SK-N-SH (cell line): ENCODE results near the gene CUX1. TPM values are rescaled to one million over a fixed set of nuclear protein-coding genes. Genes with fewer than 3 reads are reported as not detected.

ENCODE experiments used
- CTCF ChIA-PET: fragments of 300-600, 350-600 bp; formaldehyde crosslinking; extraction: SDS; loops from one replicate; lab custom pipeline; 2021; lab: Yijun Ruan, JAX
- POLR2A ChIA-PET: fragments of 350-600 bp; sonication (Branson Sonifier 250); formaldehyde crosslinking; extraction: SDS; loops from one replicate; lab custom pipeline; 2020; ENCODE audit warnings: antibody characterized with exemption, inconsistent platforms; lab: Yijun Ruan, JAX
- DNase-seq: peaks from one replicate; pipeline ENCODE4 v3.0.0; 2012
- H2AFZ ChIP-seq: fragments of 200-600 bp; sonication (generic); 2 replicates; pipeline ENCODE4 v1.8.1; 2016; ENCODE audit warnings: antibody characterized with exemption, mild to moderate bottlenecking, low read depth
- H3F3A ChIP-seq: fragments of 200-600 bp; sonication (generic); replicated peaks from 2 replicates; pipeline ENCODE3; 2016; ENCODE audit warnings: antibody characterized with exemption, mild to moderate bottlenecking; ENCODE audit not compliant: insufficient read depth
- H3K27ac ChIP-seq, 2 experiments: fragments of 200-500 bp in 1 of 2; fragments of 200-600 bp in 1 of 2; sonication (Bioruptor generic) in 1 of 2; sonication (generic), shearing (Covaris generic) in 1 of 2; 2 replicates each; pipeline versions ENCODE4 v1.5.1 to v1.6.1; 2014 to 2016; ENCODE audit warnings: low read depth in 2 of 2, inconsistent platforms in 1 of 2, low read length in 1 of 2, mild to moderate bottlenecking in 1 of 2, mixed read lengths in 1 of 2
- H3K27me3 ChIP-seq: fragments of 200-600 bp; sonication (generic), shearing (Covaris generic); 2 replicates; pipeline ENCODE4 v1.6.1; 2016; ENCODE audit warnings: mixed run types; ENCODE audit not compliant: insufficient read depth
- H3K36me3 ChIP-seq, 2 experiments: fragments of 200-500 bp in 1 of 2; fragments of 200-600 bp in 1 of 2; sonication (Bioruptor generic) in 1 of 2; sonication (generic) in 1 of 2; replicated peaks in 1 of 2; 2 replicates each; pipeline versions ENCODE3 to v1.5.1; 2014 to 2016; ENCODE audit warnings: low read length in 1 of 2, mild to moderate bottlenecking in 1 of 2; ENCODE audit not compliant: insufficient read depth in 2 of 2, control insufficient read depth in 1 of 2
- H3K4me1 ChIP-seq, 2 experiments: fragments of 200-500 bp in 1 of 2; fragments of 200-600 bp in 1 of 2; sonication (Bioruptor generic) in 1 of 2; sonication (generic), shearing (Covaris generic) in 1 of 2; 2 replicates each; pipeline versions ENCODE4 v1.5.1 to v1.6.1; 2014 to 2016; ENCODE audit warnings: low read depth in 1 of 2, low read length in 1 of 2, mixed run types in 1 of 2; ENCODE audit not compliant: insufficient read depth in 2 of 2, control insufficient read depth in 1 of 2
- H3K4me2 ChIP-seq: fragments of 200-600 bp; sonication (generic), shearing (Covaris generic); 2 replicates; pipeline ENCODE4 v1.6.1; 2017; ENCODE audit warnings: mixed run types
- H3K4me3 ChIP-seq, 2 experiments: fragments of 200-500 bp in 1 of 2; fragments of 200-600 bp in 1 of 2; sonication (Bioruptor generic) in 1 of 2; sonication (generic), shearing (Covaris generic) in 1 of 2; 2 replicates each; pipeline versions ENCODE4 v1.5.1 to v1.8.1; 2014 to 2016; ENCODE audit warnings: low read depth in 2 of 2, inconsistent platforms in 1 of 2, low read length in 1 of 2, mild to moderate bottlenecking in 1 of 2, mixed read lengths in 1 of 2, moderate library complexity in 1 of 2
- H3K79me2 ChIP-seq: fragments of 200-600 bp; sonication (generic); 2 replicates; pipeline ENCODE4 v1.8.1; 2017; ENCODE audit warnings: mild to moderate bottlenecking; ENCODE audit not compliant: insufficient read depth
- H3K9ac ChIP-seq: fragments of 200-600 bp; sonication (generic); 2 replicates; pipeline ENCODE4 v1.6.1; 2017; ENCODE audit warnings: mixed run types
- H3K9me2 ChIP-seq: fragments of 200-600 bp; sonication (generic); 2 replicates; pipeline ENCODE4 v1.6.1; 2017; ENCODE audit warnings: mixed run types
- H3K9me3 ChIP-seq: fragments of 200-600 bp; sonication (generic); 2 replicates; pipeline ENCODE4 v1.6.1; 2017; ENCODE audit warnings: mixed run types, mild to moderate bottlenecking, moderate library complexity
- H4K20me1 ChIP-seq: fragments of 200-600 bp; sonication (generic); 2 replicates; pipeline ENCODE4 v1.6.1; 2017; ENCODE audit warnings: mild to moderate bottlenecking, mixed run types; ENCODE audit not compliant: insufficient read depth
- FOXJ3 ChIP-seq: sonication (generic); formaldehyde crosslinking; IDR thresholded peaks from 2 replicates; pipeline ENCODE4 v1.5.1; 2020; ENCODE audit warnings: mild to moderate bottlenecking, missing genetic modification reagents
- POLR2AphosphoS5 ChIP-seq: IDR thresholded peaks from 2 replicates; pipeline ENCODE4 v1.6.1; 2012; ENCODE audit warnings: low read depth, low read length
- RCOR1 ChIP-seq: fragments of 150-350 bp; IDR thresholded peaks from 2 replicates; pipeline ENCODE4 v1.6.1; 2017; ENCODE audit warnings: antibody characterized with exemption, low read length
- SMC3 ChIP-seq: IDR thresholded peaks from 2 replicates; pipeline ENCODE4 v1.6.1; 2012; ENCODE audit warnings: low read depth, low read length, improper control_type of control experiment
- TCF12 ChIP-seq: IDR thresholded peaks from 2 replicates; pipeline ENCODE4 v1.4.0; 2012
- TEAD4 ChIP-seq: IDR thresholded peaks from 2 replicates; pipeline ENCODE4 v1.4.0; 2012; ENCODE audit warnings: mild to moderate bottlenecking, borderline replicate concordance; ENCODE audit not compliant: insufficient read depth
- WGBS: methylation state at CpG from one replicate; pipeline ENCODE4 v1.1.6; 2017; ENCODE audit warnings: low lambda C conversion rate; 5-methylcytosine and 5-hydroxymethylcytosine counted together
- polyA plus RNA-seq, 3 experiments: library from polyadenylated mRNA; depleted of rRNA; stranded (reverse); fragments of >200 nt; gene quantifications; 2 replicates each; pipeline ENCODE4 v1.2.3, GENCODE V29; 2012
- TF ChIP-seq, protein P1 (sequence below): IDR thresholded peaks from 2 replicates; pipeline ENCODE4 v1.6.1; 2012; ENCODE audit warnings: mild to moderate bottlenecking, low read depth, low read length, moderate library complexity
- TF ChIP-seq, protein P2 (sequence below): fragments of 150-350 bp; IDR thresholded peaks from 2 replicates; pipeline ENCODE4 v1.6.1; 2017; ENCODE audit warnings: antibody characterized with exemption, low read length, low read depth, borderline replicate concordance

The CUX1 gene
- polyA plus RNA-seq, 1 of the 3 experiments (the other 2 are of a cell fraction) = 68.6 TPM

DNA sequence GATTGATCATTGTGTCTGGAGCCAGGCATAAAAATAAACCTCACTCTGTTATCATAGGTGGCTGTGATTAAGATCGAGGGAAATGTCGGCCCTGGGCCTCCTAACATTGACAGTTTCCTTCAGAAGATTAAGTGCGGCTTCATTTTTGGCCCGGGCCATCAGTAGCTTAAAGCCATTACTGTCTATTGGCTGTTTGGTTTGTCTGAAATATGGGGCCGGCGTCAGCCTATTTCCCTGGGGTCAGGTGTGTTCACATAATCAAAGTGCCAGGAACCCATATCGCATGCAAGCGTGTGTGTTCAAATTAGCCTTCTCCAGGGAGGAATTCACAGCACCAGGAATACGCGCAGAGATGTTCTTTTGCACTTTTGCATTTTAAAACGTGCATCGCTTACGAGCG, 114.7 kb downstream of the CUX1 start:
- Histone ChIP-seq H3K4me2 (no peak overlapping the region), H3K79me2 (peaks cover 66% of the 10 kb centered on the region), H3K9ac (no peak overlapping the region), H3F3A (no peaks in the 10 kb centered on the region), H3K27ac (no peak overlapping the region), H3K9me3 (no peaks in the 10 kb centered on the region), H2AFZ (no peak overlapping the region), H3K9me2 (no peaks in the 10 kb centered on the region), H3K27me3 (no peaks in the 10 kb centered on the region), H3K36me3 (peaks cover 0 to 8% of the 10 kb centered on the region in 2 experiments), H4K20me1 (no peaks in the 10 kb centered on the region), H3K4me3 (no peak overlapping the region), H3K4me1 (peaks cover 0 to 10% of the 10 kb centered on the region in 2 experiments; a peak in 1 of 4 replicates)
- ChIA-PET CTCF (interaction anchor here (1.0 to 1.5 kb wide), 2 partner anchors 15 to 304 kb away, joined by 3 to 5 read pairs; no protein-coding TSS in a partner anchor), POLR2A (no interaction called here)
- 94% methylated on average over 14 of the region's 14 CpGs for WGBS
- DNase-seq = no peak
- TF ChIP-seq, protein P1, sequence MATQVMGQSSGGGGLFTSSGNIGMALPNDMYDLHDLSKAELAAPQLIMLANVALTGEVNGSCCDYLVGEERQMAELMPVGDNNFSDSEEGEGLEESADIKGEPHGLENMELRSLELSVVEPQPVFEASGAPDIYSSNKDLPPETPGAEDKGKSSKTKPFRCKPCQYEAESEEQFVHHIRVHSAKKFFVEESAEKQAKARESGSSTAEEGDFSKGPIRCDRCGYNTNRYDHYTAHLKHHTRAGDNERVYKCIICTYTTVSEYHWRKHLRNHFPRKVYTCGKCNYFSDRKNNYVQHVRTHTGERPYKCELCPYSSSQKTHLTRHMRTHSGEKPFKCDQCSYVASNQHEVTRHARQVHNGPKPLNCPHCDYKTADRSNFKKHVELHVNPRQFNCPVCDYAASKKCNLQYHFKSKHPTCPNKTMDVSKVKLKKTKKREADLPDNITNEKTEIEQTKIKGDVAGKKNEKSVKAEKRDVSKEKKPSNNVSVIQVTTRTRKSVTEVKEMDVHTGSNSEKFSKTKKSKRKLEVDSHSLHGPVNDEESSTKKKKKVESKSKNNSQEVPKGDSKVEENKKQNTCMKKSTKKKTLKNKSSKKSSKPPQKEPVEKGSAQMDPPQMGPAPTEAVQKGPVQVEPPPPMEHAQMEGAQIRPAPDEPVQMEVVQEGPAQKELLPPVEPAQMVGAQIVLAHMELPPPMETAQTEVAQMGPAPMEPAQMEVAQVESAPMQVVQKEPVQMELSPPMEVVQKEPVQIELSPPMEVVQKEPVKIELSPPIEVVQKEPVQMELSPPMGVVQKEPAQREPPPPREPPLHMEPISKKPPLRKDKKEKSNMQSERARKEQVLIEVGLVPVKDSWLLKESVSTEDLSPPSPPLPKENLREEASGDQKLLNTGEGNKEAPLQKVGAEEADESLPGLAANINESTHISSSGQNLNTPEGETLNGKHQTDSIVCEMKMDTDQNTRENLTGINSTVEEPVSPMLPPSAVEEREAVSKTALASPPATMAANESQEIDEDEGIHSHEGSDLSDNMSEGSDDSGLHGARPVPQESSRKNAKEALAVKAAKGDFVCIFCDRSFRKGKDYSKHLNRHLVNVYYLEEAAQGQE = no peak
- TF ChIP-seq TCF12 = no peak
- no peak for TF ChIP-seq POLR2AphosphoS5
- TF ChIP-seq SMC3 = no peak
- TF ChIP-seq, protein P2, sequence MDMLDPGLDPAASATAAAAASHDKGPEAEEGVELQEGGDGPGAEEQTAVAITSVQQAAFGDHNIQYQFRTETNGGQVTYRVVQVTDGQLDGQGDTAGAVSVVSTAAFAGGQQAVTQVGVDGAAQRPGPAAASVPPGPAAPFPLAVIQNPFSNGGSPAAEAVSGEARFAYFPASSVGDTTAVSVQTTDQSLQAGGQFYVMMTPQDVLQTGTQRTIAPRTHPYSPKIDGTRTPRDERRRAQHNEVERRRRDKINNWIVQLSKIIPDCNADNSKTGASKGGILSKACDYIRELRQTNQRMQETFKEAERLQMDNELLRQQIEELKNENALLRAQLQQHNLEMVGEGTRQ = no peak
- TF ChIP-seq FOXJ3 (CRISPR knock-in tag) = no peak
- TF ChIP-seq RCOR1 = no peak

DNA sequence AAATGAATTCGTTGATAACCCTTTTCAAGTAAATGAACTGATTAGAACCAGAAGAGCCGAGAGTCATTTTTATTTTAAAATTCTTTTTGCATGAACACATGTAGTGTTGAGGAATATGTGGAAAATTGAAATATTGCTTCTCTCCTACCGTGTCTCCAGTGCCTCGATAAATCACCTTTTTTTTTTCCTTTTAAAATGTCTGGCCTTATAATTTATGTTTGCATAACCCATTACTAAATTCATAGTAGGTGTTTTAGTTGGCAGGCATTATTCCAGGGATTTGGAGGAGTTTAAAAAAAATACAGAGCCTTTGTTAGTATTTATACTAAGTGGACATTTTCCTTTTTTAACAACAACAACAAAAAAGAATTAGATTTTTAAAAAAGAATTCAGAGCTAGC, 115.6 kb downstream of the CUX1 start:
- H3K9me2 ChIP-seq = no peaks in the 10 kb centered on the region
- no peak overlapping the region for H3K4me2 ChIP-seq
- WGBS = 93% methylated on average over 4 of the region's 4 CpGs
- no peak for DNase-seq
- no peaks in the 10 kb centered on the region for H3K9me3 ChIP-seq
- H3K36me3 ChIP-seq = peaks cover 0 to 8% of the 10 kb centered on the region in 2 experiments
- H2AFZ ChIP-seq = no peak overlapping the region
- no peaks in the 10 kb centered on the region for H4K20me1 ChIP-seq
- H3K4me3 ChIP-seq = no peak overlapping the region
- H3K27me3 ChIP-seq = no peaks in the 10 kb centered on the region
- CTCF ChIA-PET = interaction anchor here (1.5 kb wide), 1 partner anchor 303 kb away, joined by 5 read pairs; no protein-coding TSS in a partner anchor
- H3F3A ChIP-seq = no peaks in the 10 kb centered on the region
- no peak overlapping the region for H3K27ac ChIP-seq
- no peak for TF ChIP-seq TEAD4
- TF ChIP-seq, protein P2 = no peak
- TF ChIP-seq, all 33 proteins: peak for 0
- H3K9ac ChIP-seq = no peak overlapping the region
- POLR2A ChIA-PET = no interaction called here
- H3K79me2 ChIP-seq = peaks cover 61% of the 10 kb centered on the region
- H3K4me1 ChIP-seq = peaks cover 0 to 8% of the 10 kb centered on the region in 2 experiments; a peak in 1 of 4 replicates
